Nephron (organoid): Measurements from ENCODE around the gene APCDD1L.

Source experiments
- H3K27ac Mint-ChIP-seq, 3 experiments: 2 replicates each; pipeline ENCODE4 v1.8.0; 2020; ENCODE audit warnings: mixed read lengths in 3 of 3, mild to moderate bottlenecking in 2 of 3, moderate library complexity in 1 of 3
- H3K27me3 Mint-ChIP-seq: 2 replicates; pipeline ENCODE4 v1.8.0; 2021; ENCODE audit warnings: low read depth, mild to moderate bottlenecking, moderate library complexity, mixed read lengths
- H3K36me3 Mint-ChIP-seq: 2 replicates; pipeline ENCODE4 v1.8.0; 2020; ENCODE audit warnings: low read depth, mixed read lengths
- H3K4me1 Mint-ChIP-seq: 2 replicates; pipeline ENCODE4 v1.8.0; 2020; ENCODE audit warnings: mixed read lengths
- H3K4me3 Mint-ChIP-seq, 3 experiments: 2 replicates each; pipeline ENCODE4 v1.8.0; 2020; ENCODE audit warnings: mild to moderate bottlenecking in 3 of 3, mixed read lengths in 3 of 3, moderate library complexity in 2 of 3
- H3K9me3 Mint-ChIP-seq: 2 replicates; pipeline ENCODE4 v1.8.0; 2020; ENCODE audit warnings: mixed read lengths
- CTCF ChIP-seq, 3 experiments: fragments of 200-600 bp; sonication (generic); IDR thresholded peaks; one replicate each; pipeline ENCODE4 v1.5.0; 2021; ENCODE audit warnings: antibody characterized with exemption in 3 of 3; ENCODE audit not compliant: unreplicated experiment in 3 of 3

APCDD1L gene

GRCh38 chr20:58546756-58547622, 31.8 kb upstream of the APCDD1L start:
- Mint-ChIP-seq H3K4me3 (peak overlapping the region in 2 of 3 experiments; percentile 20 to 39), H3K27me3 (peaks cover 13% of the 10 kb centered on the region), H3K9me3 (no peaks in the 10 kb centered on the region), H3K27ac (peak overlapping the region; percentile 43 to 85 (median 66)), H3K4me1 (peaks cover 56% of the 10 kb centered on the region), H3K36me3 (no peaks in the 10 kb centered on the region)
- no peak for TF ChIP-seq CTCF (IDR thresholded peaks at IDR 0.05; ENCODE audit: unreplicated experiment in 3 of 3)

- no peak for TF ChIP-seq CTCF (IDR thresholded peaks at IDR 0.05; ENCODE audit: unreplicated experiment in 3 of 3)
- Mint-ChIP-seq H3K9me3 (no peaks in the 10 kb centered on the region), H3K36me3 (no peaks in the 10 kb centered on the region), H3K27me3 (peaks cover 18% of the 10 kb centered on the region), H3K4me3 (no peak overlapping the region), H3K4me1 (peaks cover 58% of the 10 kb centered on the region), H3K27ac (peak overlapping the region in 2 of 3 experiments; percentile 66 to 73)
Measured at GRCh38 chr20:58546416-58546711, 31.2 kb upstream of the APCDD1L start.

- Mint-ChIP-seq H3K4me3 (no peak overlapping the region), H3K9me3 (no peaks in the 10 kb centered on the region), H3K36me3 (no peaks in the 10 kb centered on the region), H3K27me3 (peaks cover 19% of the 10 kb centered on the region), H3K27ac (peak overlapping the region in 1 of 3 experiments; percentile 66), H3K4me1 (peaks cover 58% of the 10 kb centered on the region)
- no peak for TF ChIP-seq CTCF (IDR thresholded peaks at IDR 0.05; ENCODE audit: unreplicated experiment in 3 of 3)
Measured at GRCh38 chr20:58545565-58546415, 30.6 kb upstream of the APCDD1L start.

GRCh38 chr20:58544891-58545290, 29.7 kb upstream of the APCDD1L start:
- Mint-ChIP-seq H3K27ac (no peak overlapping the region), H3K9me3 (peaks cover 3% of the 10 kb centered on the region), H3K4me3 (no peak overlapping the region), H3K4me1 (peaks cover 49% of the 10 kb centered on the region), H3K36me3 (no peaks in the 10 kb centered on the region), H3K27me3 (peaks cover 19% of the 10 kb centered on the region)
- no peak for TF ChIP-seq CTCF (IDR thresholded peaks at IDR 0.05; ENCODE audit: unreplicated experiment in 3 of 3)

- Mint-ChIP-seq H3K4me1 (peaks cover 43% of the 10 kb centered on the region), H3K36me3 (peaks cover 3% of the 10 kb centered on the region), H3K9me3 (peaks cover 8% of the 10 kb centered on the region), H3K4me3 (no peak overlapping the region), H3K27ac (peak overlapping the region in 2 of 3 experiments; percentile 39 to 68), H3K27me3 (peaks cover 19% of the 10 kb centered on the region)
- TF ChIP-seq CTCF (IDR thresholded peaks at IDR 0.05; ENCODE audit: unreplicated experiment in 3 of 3), result no peak
Measured at GRCh38 chr20:58544286-58544685, 29.1 kb upstream of the APCDD1L start.
